A549 (cell line): ENCODE results near the gene LRIG3. TPM values are rescaled to one million over a fixed set of nuclear protein-coding genes. Genes with fewer than 3 reads are reported as not detected.

Experiments
- ATAC-seq, 2 experiments: fragments of 200-7000 bp in 1 of 2; fragments of >200 bp in 1 of 2; cut with Nextera tagmentation in 1 of 2; cut with Tn5 transposase in 1 of 2; 3 replicates each; pipeline versions ENCODE4 v1.8.0 to v1.9.1; 2018 to 2020; ENCODE audit warnings: mild to moderate bottlenecking in 1 of 2, moderate library complexity in 1 of 2
- CTCF ChIA-PET: fragments of 300-600 bp; sonication (Branson Sonifier 250); formaldehyde crosslinking; extraction: SDS; loops from one replicate; lab custom pipeline; 2021; ENCODE audit warnings: antibody characterized with exemption, inconsistent platforms; lab: Yijun Ruan, JAX
- POLR2A ChIA-PET: fragments of 350-600 bp; formaldehyde crosslinking; extraction: SDS; loops from one replicate; lab custom pipeline; 2021; ENCODE audit warnings: antibody characterized with exemption, inconsistent platforms; lab: Yijun Ruan, JAX
- DNase-seq, 2 experiments: peaks; one replicate each; pipeline versions ENCODE4 v3.0.0 to v3.0.0-alpha.2; 2011 to 2016; ENCODE audit warnings: low read depth in 1 of 2, low spot score in 1 of 2
- FAIRE-seq: peaks from 2 replicates; lab custom pipeline; 2011; peaks lifted over from hg19 to GRCh38; lab: Jason Lieb, UNC
- H3K27ac ChIP-seq, 2 experiments: fragments of >200 bp; sonication (Bioruptor Twin); formaldehyde crosslinking; 3 replicates each; pipeline ENCODE4 v1.5.1; 2016 to 2017
- H3K4me1 ChIP-seq: fragments of >200 bp; sonication (Bioruptor Twin); formaldehyde crosslinking; 3 replicates; pipeline ENCODE4 v1.6.1; 2016
- H3K4me2 ChIP-seq: fragments of >200 bp; sonication (Bioruptor Twin); formaldehyde crosslinking; 3 replicates; pipeline ENCODE4 v1.6.1; 2016
- H3K4me3 ChIP-seq: fragments of >200 bp; sonication (Bioruptor Twin); formaldehyde crosslinking; 3 replicates; pipeline ENCODE4 v1.5.1; 2016
- H3K9me3 ChIP-seq: fragments of >200 bp; sonication (Bioruptor Twin); formaldehyde crosslinking; 3 replicates; pipeline ENCODE4 v1.6.1; 2016
- BHLHE40 ChIP-seq: IDR thresholded peaks from 2 replicates; pipeline ENCODE4 v1.6.1; 2012; ENCODE audit warnings: low read depth, low read length, inconsistent platforms
- CBX2 ChIP-seq: fragments of 200-600 bp; sonication (generic); IDR thresholded peaks from 2 replicates; pipeline ENCODE4 v1.6.1; 2016; ENCODE audit warnings: low read depth, mild to moderate bottlenecking, borderline replicate concordance
- CEBPB ChIP-seq, 2 experiments: fragments of >200 bp in 1 of 2; sonication (Bioruptor Twin) in 1 of 2; formaldehyde crosslinking in 1 of 2; IDR thresholded peaks; 2 replicates each; pipeline ENCODE4 v1.6.1; 2012 to 2016
- EHMT2 ChIP-seq: fragments of 200-600 bp; sonication (generic); IDR thresholded peaks from 2 replicates; pipeline ENCODE4 v1.6.1; 2016; ENCODE audit warnings: antibody characterized with exemption, low read depth, mild to moderate bottlenecking, moderate library complexity
- EP300 ChIP-seq, 2 experiments: fragments of >200 bp; sonication (Bioruptor Twin); formaldehyde crosslinking; IDR thresholded peaks; 2 replicates in 1 of 2; 3 replicates in 1 of 2; pipeline ENCODE4 v1.6.1; 2016 to 2017
- HDAC2 ChIP-seq: fragments of 200-600 bp; sonication (generic); IDR thresholded peaks from 2 replicates; pipeline ENCODE4 v1.6.1; 2016
- HEYL ChIP-seq: fragments of 250-450 bp; sonication (Bioruptor Pico); IDR thresholded peaks from 2 replicates; pipeline ENCODE4 v1.8.0; 2021; ENCODE audit warnings: mild to moderate bottlenecking, moderate library complexity
- HOXB13 ChIP-seq: fragments of 250-450 bp; sonication (Bioruptor Pico); IDR thresholded peaks from 2 replicates; pipeline ENCODE4 v1.5.0; 2020; ENCODE audit warnings: low read depth, mild to moderate bottlenecking, moderate library complexity
- NPAS2 ChIP-seq: fragments of 250-450 bp; sonication (Bioruptor Pico); IDR thresholded peaks from 2 replicates; pipeline ENCODE4 v1.8.0; 2022; ENCODE audit warnings: mild to moderate bottlenecking, moderate library complexity, borderline replicate concordance
- PHF8 ChIP-seq: fragments of 200-600 bp; sonication (generic); IDR thresholded peaks from 2 replicates; pipeline ENCODE4 v1.6.1; 2016; ENCODE audit warnings: low read depth, mild to moderate bottlenecking, antibody characterized with exemption, moderate library complexity, borderline replicate concordance
- POLR2AphosphoS2 ChIP-seq: conservative IDR thresholded peaks from 2 replicates; pipeline ENCODE4 v1.6.1; 2012; ENCODE audit warnings: low read length, improper control_type of control experiment, inconsistent platforms
- RCOR1 ChIP-seq: fragments of 150-350 bp; IDR thresholded peaks from 2 replicates; pipeline ENCODE4 v1.6.1; 2014; ENCODE audit warnings: antibody characterized with exemption, low read length, low read depth
- RNF2 ChIP-seq: fragments of 200-600 bp; sonication (generic); IDR thresholded peaks from 2 replicates; pipeline ENCODE4 v1.6.1; 2016; ENCODE audit warnings: low read depth, mild to moderate bottlenecking, antibody characterized with exemption, moderate library complexity, borderline replicate concordance
- SREBF2 ChIP-seq: fragments of 450-650 bp; IDR thresholded peaks from 2 replicates; pipeline ENCODE4 v1.6.1; 2014; ENCODE audit warnings: mild to moderate bottlenecking, moderate library complexity
- ZC3H11A ChIP-seq: fragments of 450-650 bp; IDR thresholded peaks from 2 replicates; pipeline ENCODE4 v1.6.1; 2014; ENCODE audit warnings: antibody characterized with exemption, mild to moderate bottlenecking
- WGBS: methylation state at CpG from one replicate; pipeline ENCODE4 v1.1.6; 2017; ENCODE audit errors: missing lambda C conversion rate; 5-methylcytosine and 5-hydroxymethylcytosine counted together
- polyA plus RNA-seq, 4 experiments: library from polyadenylated mRNA; depleted of rRNA in 3 of 4; stranded (reverse); fragments of >200 nt; fragmentation: RNase III in 1 of 4; extraction: RNeasy Plus Mini Kit Qiagen cat#74134 plus additional on column Dnase treatment in 1 of 4; gene quantifications; 2 replicates in 3 of 4; 3 replicates in 1 of 4; pipeline ENCODE4 v1.2.3, GENCODE V29; 2011 to 2017
- TF ChIP-seq, protein P1 (sequence below): fragments of 200-600 bp; sonication (generic); IDR thresholded peaks from 2 replicates; pipeline ENCODE4 v1.6.1; 2016; ENCODE audit warnings: antibody characterized with exemption, mild to moderate bottlenecking, moderate library complexity
- TF ChIP-seq, protein P2 (sequence below): fragments of >200 bp; sonication (Bioruptor Twin); formaldehyde crosslinking; IDR thresholded peaks from 3 replicates; pipeline ENCODE4 v1.5.1; 2016
- TF ChIP-seq, protein P3 (sequence below): fragments of 450-650 bp; IDR thresholded peaks from 2 replicates; pipeline ENCODE4 v1.6.1; 2014; ENCODE audit warnings: antibody characterized with exemption
- TF ChIP-seq, protein P4 (sequence below): fragments of 250-450 bp; sonication (Bioruptor Pico); IDR thresholded peaks from 2 replicates; pipeline ENCODE4 v1.5.0; 2020; ENCODE audit warnings: low read depth, mild to moderate bottlenecking, moderate library complexity
- TF ChIP-seq, protein P5 (sequence below): fragments of 250-450 bp; sonication (Bioruptor Pico); IDR thresholded peaks from 2 replicates; pipeline ENCODE4 v1.5.0; 2021; ENCODE audit warnings: mild to moderate bottlenecking, moderate library complexity, borderline replicate concordance
- TF ChIP-seq, protein P6 (sequence below): fragments of >200 bp; sonication (Bioruptor Twin); formaldehyde crosslinking; IDR thresholded peaks from 2 replicates; pipeline ENCODE4 v1.6.1; 2016

Gene LRIG3
- polyA plus RNA-seq, 2 of the 4 experiments (the other 2 are of a cell fraction), result 3.7 to 16.4 TPM

DNA sequence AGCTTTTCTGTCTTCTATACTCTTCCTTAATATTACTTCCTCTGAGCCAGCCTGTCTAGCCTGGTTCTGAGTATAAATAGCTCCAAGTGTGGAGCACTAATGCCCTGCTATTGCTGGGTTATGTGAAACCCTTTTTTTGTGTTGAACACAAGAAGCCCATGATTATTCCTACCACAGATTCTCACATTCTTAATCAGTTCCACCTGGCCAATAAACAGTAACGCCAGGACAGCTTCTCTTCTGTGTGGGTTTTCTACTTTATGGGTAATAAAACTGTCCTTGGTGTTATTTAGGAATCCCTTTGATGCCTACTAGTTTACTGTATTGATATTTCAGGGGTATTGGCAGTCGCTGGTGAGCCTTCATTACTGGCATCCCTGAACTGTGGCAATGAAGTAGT, 48.9 kb upstream of the LRIG3 start:
- Histone ChIP-seq H3K9me3 (no peaks in the 10 kb centered on the region), H3K4me2 (no peak overlapping the region), H3K27ac (no peak overlapping the region), H3K4me1 (no peaks in the 10 kb centered on the region; the same call in 2 of the 3 replicates), H3K4me3 (no peak overlapping the region)
- FAIRE-seq (no peak), DNase-seq (no peak), ATAC-seq (no peak)
- TF ChIP-seq RNF2 (no peak), PHF8 (no peak)
- 42% methylated on average over 2 of the region's 2 CpGs for WGBS
- CTCF ChIA-PET, result interaction anchor here (0.6 to 1.2 kb wide), 3 partner anchors 50 to 429 kb away, joined by 3 read pairs; no protein-coding TSS in a partner anchor
- POLR2A ChIA-PET, result no interaction called here

DNA sequence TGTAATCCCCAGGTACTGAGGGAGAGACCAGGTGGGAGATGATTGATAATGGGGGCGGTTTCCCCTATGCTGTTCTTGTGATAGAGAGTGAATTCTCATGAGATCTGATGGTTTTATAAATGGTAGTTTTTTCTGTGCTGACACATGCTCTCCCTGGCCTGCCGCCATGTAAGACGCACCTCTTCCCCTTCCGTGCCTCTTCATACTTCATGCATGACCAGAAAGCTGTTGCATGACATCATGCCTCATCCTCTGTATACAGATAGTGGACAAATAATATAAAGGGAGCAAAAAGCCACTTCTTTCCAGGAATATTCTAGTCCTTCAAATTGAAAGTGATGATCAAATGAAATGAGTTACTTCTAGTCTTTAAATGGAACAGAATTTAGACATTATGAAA, 47.3 kb upstream of the LRIG3 start:
- DNase-seq, result no peak
- Histone ChIP-seq H3K4me2 (no peak overlapping the region), H3K27ac (no peak overlapping the region), H3K4me3 (no peak overlapping the region), H3K9me3 (no peaks in the 10 kb centered on the region)
- WGBS, result 87% methylated on average over 4 of the region's 4 CpGs
- ATAC-seq, result no peak
- POLR2A ChIA-PET, result no interaction called here
- no peak for TF ChIP-seq BHLHE40
- TF ChIP-seq SREBF2, result no peak
- TF ChIP-seq, protein P1, sequence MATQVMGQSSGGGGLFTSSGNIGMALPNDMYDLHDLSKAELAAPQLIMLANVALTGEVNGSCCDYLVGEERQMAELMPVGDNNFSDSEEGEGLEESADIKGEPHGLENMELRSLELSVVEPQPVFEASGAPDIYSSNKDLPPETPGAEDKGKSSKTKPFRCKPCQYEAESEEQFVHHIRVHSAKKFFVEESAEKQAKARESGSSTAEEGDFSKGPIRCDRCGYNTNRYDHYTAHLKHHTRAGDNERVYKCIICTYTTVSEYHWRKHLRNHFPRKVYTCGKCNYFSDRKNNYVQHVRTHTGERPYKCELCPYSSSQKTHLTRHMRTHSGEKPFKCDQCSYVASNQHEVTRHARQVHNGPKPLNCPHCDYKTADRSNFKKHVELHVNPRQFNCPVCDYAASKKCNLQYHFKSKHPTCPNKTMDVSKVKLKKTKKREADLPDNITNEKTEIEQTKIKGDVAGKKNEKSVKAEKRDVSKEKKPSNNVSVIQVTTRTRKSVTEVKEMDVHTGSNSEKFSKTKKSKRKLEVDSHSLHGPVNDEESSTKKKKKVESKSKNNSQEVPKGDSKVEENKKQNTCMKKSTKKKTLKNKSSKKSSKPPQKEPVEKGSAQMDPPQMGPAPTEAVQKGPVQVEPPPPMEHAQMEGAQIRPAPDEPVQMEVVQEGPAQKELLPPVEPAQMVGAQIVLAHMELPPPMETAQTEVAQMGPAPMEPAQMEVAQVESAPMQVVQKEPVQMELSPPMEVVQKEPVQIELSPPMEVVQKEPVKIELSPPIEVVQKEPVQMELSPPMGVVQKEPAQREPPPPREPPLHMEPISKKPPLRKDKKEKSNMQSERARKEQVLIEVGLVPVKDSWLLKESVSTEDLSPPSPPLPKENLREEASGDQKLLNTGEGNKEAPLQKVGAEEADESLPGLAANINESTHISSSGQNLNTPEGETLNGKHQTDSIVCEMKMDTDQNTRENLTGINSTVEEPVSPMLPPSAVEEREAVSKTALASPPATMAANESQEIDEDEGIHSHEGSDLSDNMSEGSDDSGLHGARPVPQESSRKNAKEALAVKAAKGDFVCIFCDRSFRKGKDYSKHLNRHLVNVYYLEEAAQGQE, result no peak
- TF ChIP-seq, protein P2, sequence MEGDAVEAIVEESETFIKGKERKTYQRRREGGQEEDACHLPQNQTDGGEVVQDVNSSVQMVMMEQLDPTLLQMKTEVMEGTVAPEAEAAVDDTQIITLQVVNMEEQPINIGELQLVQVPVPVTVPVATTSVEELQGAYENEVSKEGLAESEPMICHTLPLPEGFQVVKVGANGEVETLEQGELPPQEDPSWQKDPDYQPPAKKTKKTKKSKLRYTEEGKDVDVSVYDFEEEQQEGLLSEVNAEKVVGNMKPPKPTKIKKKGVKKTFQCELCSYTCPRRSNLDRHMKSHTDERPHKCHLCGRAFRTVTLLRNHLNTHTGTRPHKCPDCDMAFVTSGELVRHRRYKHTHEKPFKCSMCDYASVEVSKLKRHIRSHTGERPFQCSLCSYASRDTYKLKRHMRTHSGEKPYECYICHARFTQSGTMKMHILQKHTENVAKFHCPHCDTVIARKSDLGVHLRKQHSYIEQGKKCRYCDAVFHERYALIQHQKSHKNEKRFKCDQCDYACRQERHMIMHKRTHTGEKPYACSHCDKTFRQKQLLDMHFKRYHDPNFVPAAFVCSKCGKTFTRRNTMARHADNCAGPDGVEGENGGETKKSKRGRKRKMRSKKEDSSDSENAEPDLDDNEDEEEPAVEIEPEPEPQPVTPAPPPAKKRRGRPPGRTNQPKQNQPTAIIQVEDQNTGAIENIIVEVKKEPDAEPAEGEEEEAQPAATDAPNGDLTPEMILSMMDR, result no peak
- TF ChIP-seq, protein P3, sequence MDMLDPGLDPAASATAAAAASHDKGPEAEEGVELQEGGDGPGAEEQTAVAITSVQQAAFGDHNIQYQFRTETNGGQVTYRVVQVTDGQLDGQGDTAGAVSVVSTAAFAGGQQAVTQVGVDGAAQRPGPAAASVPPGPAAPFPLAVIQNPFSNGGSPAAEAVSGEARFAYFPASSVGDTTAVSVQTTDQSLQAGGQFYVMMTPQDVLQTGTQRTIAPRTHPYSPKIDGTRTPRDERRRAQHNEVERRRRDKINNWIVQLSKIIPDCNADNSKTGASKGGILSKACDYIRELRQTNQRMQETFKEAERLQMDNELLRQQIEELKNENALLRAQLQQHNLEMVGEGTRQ, result no peak
- TF ChIP-seq HOXB13 (CRISPR knock-in tag), result no peak
- TF ChIP-seq EHMT2, result no peak
- TF ChIP-seq, protein P4, sequence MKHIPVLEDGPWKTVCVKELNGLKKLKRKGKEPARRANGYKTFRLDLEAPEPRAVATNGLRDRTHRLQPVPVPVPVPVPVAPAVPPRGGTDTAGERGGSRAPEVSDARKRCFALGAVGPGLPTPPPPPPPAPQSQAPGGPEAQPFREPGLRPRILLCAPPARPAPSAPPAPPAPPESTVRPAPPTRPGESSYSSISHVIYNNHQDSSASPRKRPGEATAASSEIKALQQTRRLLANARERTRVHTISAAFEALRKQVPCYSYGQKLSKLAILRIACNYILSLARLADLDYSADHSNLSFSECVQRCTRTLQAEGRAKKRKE (CRISPR knock-in tag), result no peak
- TF ChIP-seq CEBPB (IDR thresholded peaks at IDR 0.05), result no peak
- no peak for TF ChIP-seq NPAS2 (CRISPR knock-in tag)
- TF ChIP-seq RCOR1, result no peak
- TF ChIP-seq CBX2, result no peak
- TF ChIP-seq, protein P5, sequence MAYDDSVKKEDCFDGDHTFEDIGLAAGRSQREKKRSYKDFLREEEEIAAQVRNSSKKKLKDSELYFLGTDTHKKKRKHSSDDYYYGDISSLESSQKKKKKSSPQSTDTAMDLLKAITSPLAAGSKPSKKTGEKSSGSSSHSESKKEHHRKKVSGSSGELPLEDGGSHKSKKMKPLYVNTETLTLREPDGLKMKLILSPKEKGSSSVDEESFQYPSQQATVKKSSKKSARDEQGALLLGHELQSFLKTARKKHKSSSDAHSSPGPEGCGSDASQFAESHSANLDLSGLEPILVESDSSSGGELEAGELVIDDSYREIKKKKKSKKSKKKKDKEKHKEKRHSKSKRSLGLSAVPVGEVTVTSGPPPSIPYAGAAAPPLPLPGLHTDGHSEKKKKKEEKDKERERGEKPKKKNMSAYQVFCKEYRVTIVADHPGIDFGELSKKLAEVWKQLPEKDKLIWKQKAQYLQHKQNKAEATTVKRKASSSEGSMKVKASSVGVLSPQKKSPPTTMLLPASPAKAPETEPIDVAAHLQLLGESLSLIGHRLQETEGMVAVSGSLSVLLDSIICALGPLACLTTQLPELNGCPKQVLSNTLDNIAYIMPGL, result no peak
- no peak for TF ChIP-seq POLR2AphosphoS2
- no peak for TF ChIP-seq HDAC2
- no peak for TF ChIP-seq ZC3H11A
- TF ChIP-seq, protein P6, sequence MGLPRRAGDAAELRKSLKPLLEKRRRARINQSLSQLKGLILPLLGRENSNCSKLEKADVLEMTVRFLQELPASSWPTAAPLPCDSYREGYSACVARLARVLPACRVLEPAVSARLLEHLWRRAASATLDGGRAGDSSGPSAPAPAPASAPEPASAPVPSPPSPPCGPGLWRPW, result no peak
- TF ChIP-seq HEYL (CRISPR knock-in tag), result no peak
- no peak for TF ChIP-seq EP300 (IDR thresholded peaks at IDR 0.05)
- TF ChIP-seq, all 56 proteins: peak for 0
- no peak for FAIRE-seq
- no peaks in the 10 kb centered on the region; the same call in 2 of the 3 replicates for H3K4me1 ChIP-seq
- CTCF ChIA-PET, result interaction anchor here (0.8 kb wide), 1 partner anchor 10 kb away, joined by 3 read pairs; no protein-coding TSS in a partner anchor
